ENCODE measurements around the gene CAMTA1.

The CAMTA1 gene

GRCh38 chr1:7077970-7078369 is 292.7 kb downstream of the CAMTA1 start:
- DNase-seq (ENCODE audit: low read depth), result no peak
- H3K4me3 ChIP-seq (ENCODE audit: control insufficient read depth, low read depth, low read length), result no peak overlapping the region
- TF ChIP-seq CTCF (conservative IDR thresholded peaks at IDR 0.05; ENCODE audit: control insufficient read depth, insufficient read depth, low read depth, low read length), result no peak

GRCh38 chr1:7079637-7080036 is 294.4 kb downstream of the CAMTA1 start:
- H3K4me3 ChIP-seq (ENCODE audit: control insufficient read depth, low read depth, low read length), result no peak overlapping the region
- TF ChIP-seq CTCF (conservative IDR thresholded peaks at IDR 0.05; ENCODE audit: control insufficient read depth, insufficient read depth, low read depth, low read length), result no peak
- no peak for DNase-seq (ENCODE audit: low read depth)

- TF ChIP-seq CTCF (conservative IDR thresholded peaks at IDR 0.05; ENCODE audit: control insufficient read depth, insufficient read depth, low read depth, low read length), result no peak
- no peak overlapping the region for H3K4me3 ChIP-seq (ENCODE audit: control insufficient read depth, low read depth, low read length)
- DNase-seq (ENCODE audit: low read depth), result no peak
These were observed 299.1 kb downstream of the CAMTA1 start for GRCh38 chr1:7084232-7084894.

- no peak overlapping the region for H3K4me3 ChIP-seq (ENCODE audit: control insufficient read depth, low read depth, low read length)
- no peak for DNase-seq (ENCODE audit: low read depth)
- no peak for TF ChIP-seq CTCF (conservative IDR thresholded peaks at IDR 0.05; ENCODE audit: control insufficient read depth, insufficient read depth, low read depth, low read length)
These were observed 300.3 kb downstream of the CAMTA1 start for GRCh38 chr1:7085521-7085920.

- H3K4me3 ChIP-seq (ENCODE audit: control insufficient read depth, low read depth, low read length), result no peak overlapping the region
- TF ChIP-seq CTCF (conservative IDR thresholded peaks at IDR 0.05; ENCODE audit: control insufficient read depth, insufficient read depth, low read depth, low read length), result no peak
- DNase-seq (ENCODE audit: low read depth), result no peak
These were observed 300.9 kb downstream of the CAMTA1 start for GRCh38 chr1:7086106-7086505.

- no peak for DNase-seq (ENCODE audit: low read depth)
- H3K4me3 ChIP-seq (ENCODE audit: control insufficient read depth, low read depth, low read length), result no peak overlapping the region
- no peak for TF ChIP-seq CTCF (conservative IDR thresholded peaks at IDR 0.05; ENCODE audit: control insufficient read depth, insufficient read depth, low read depth, low read length)
These were observed 302.6 kb downstream of the CAMTA1 start for GRCh38 chr1:7087888-7088287.

GRCh38 chr1:7089497-7089896 is 304.2 kb downstream of the CAMTA1 start:
- H3K4me3 ChIP-seq (ENCODE audit: control insufficient read depth, low read depth, low read length), result no peak overlapping the region
- no peak for DNase-seq (ENCODE audit: low read depth)
- no peak for TF ChIP-seq CTCF (conservative IDR thresholded peaks at IDR 0.05; ENCODE audit: control insufficient read depth, insufficient read depth, low read depth, low read length)

Data from fibroblast of mammary gland (primary cell).